RWPE1 (cell line): ENCODE data around the gene MADCAM1.

ENCODE experiments used
- CTCF ChIA-PET: fragments of 350-600 bp; sonication (Branson Sonifier 250); formaldehyde crosslinking; extraction: SDS; loops from one replicate; lab custom pipeline; 2021; lab: Yijun Ruan, JAX
- POLR2A ChIA-PET: fragments of 400-600 bp; formaldehyde crosslinking; extraction: SDS; loops from one replicate; lab custom pipeline; 2020; ENCODE audit warnings: antibody characterized with exemption; ENCODE audit not compliant: low non-redundant PET; lab: Yijun Ruan, JAX
- DNase-seq: peaks from one replicate; pipeline ENCODE4 v3.0.0; 2012; ENCODE audit warnings: low spot score
- H3K27ac ChIP-seq: fragments of 450-650 bp; 2 replicates; pipeline ENCODE4 v1.5.1; 2017
- CTCF ChIP-seq: fragments of 450-650 bp; conservative IDR thresholded peaks from 2 replicates; pipeline ENCODE4 v1.5.1; 2017; ENCODE audit warnings: low read depth, mild to moderate bottlenecking

The MADCAM1 gene

GRCh38 chr19:459724-460511 is 36.4 kb upstream of the MADCAM1 start:
- DNase-seq: peak; percentile 70
- H3K27ac ChIP-seq: peak overlapping the region; percentile 55
- TF ChIP-seq CTCF: no peak
- ChIA-PET POLR2A (no interaction called here), CTCF (no interaction called here)

- ChIA-PET CTCF (interaction anchor here (1.4 kb wide), 1 partner anchor 45 kb away, joined by 3 read pairs; no protein-coding TSS in a partner anchor), POLR2A (no interaction called here)
- no peak for DNase-seq
- peak within 1 kb of the TSS; percentile 55 for H3K27ac ChIP-seq
- TF ChIP-seq CTCF: no peak
Observed at GRCh38 chr19:460877-461720, 35.2 kb upstream of the MADCAM1 start, which contains the start of gene SHC2. SHC2 (minus strand) TSS chr19:461033; CDS start chr19:460996, 37 bp downstream.

- ChIA-PET POLR2A (no interaction called here), CTCF (interaction anchor here (0.7 to 1.4 kb wide), 3 partner anchors 45 to 48 kb away, joined by 3 to 6 read pairs (median 3); no protein-coding TSS in a partner anchor)
- peak; percentile 13 for DNase-seq
- peak overlapping the region; percentile 4; the same call in 1 of the 2 replicates for H3K27ac ChIP-seq
- no peak for TF ChIP-seq CTCF
Observed at GRCh38 chr19:461721-462551, 34.4 kb upstream of the MADCAM1 start.

- CTCF ChIA-PET: interaction anchor here (0.6 kb wide), 1 partner anchor 170 kb away, joined by 3 read pairs; no protein-coding TSS in a partner anchor
- no peak for TF ChIP-seq CTCF
- peak overlapping the region; percentile 15; the same call in 1 of the 2 replicates for H3K27ac ChIP-seq
- DNase-seq: no peak
- POLR2A ChIA-PET: no interaction called here
Observed at GRCh38 chr19:463483-464207, 32.6 kb upstream of the MADCAM1 start.

- ChIA-PET POLR2A (no interaction called here), CTCF (no interaction called here)
- no peak for TF ChIP-seq CTCF
- DNase-seq: no peak
- H3K27ac ChIP-seq: no peak overlapping the region
Observed at GRCh38 chr19:464208-464545, 32.1 kb upstream of the MADCAM1 start.
